Measurements from ENCODE around the gene PNLDC1.
"Not testable (repeated sequence)": the region's sequence is repeated elsewhere in the genome, so short reads cannot be mapped to it uniquely, and the experiment has no call there.

PNLDC1 gene

GRCh38 chr6:159808647-159809046 lies 8.6 kb downstream of the PNLDC1 start:
- H3K4me3 ChIP-seq (ENCODE audit: control insufficient read depth, low read depth, low read length): no peak overlapping the region
- no peak for DNase-seq (ENCODE audit: low read depth)
- TF ChIP-seq, protein P1, sequence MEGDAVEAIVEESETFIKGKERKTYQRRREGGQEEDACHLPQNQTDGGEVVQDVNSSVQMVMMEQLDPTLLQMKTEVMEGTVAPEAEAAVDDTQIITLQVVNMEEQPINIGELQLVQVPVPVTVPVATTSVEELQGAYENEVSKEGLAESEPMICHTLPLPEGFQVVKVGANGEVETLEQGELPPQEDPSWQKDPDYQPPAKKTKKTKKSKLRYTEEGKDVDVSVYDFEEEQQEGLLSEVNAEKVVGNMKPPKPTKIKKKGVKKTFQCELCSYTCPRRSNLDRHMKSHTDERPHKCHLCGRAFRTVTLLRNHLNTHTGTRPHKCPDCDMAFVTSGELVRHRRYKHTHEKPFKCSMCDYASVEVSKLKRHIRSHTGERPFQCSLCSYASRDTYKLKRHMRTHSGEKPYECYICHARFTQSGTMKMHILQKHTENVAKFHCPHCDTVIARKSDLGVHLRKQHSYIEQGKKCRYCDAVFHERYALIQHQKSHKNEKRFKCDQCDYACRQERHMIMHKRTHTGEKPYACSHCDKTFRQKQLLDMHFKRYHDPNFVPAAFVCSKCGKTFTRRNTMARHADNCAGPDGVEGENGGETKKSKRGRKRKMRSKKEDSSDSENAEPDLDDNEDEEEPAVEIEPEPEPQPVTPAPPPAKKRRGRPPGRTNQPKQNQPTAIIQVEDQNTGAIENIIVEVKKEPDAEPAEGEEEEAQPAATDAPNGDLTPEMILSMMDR (conservative IDR thresholded peaks at IDR 0.05; ENCODE audit: control insufficient read depth, insufficient read depth, low read depth, low read length): no peak

GRCh38 chr6:159809149-159809548 lies 9.1 kb downstream of the PNLDC1 start:
- no peak overlapping the region for H3K4me3 ChIP-seq (ENCODE audit: control insufficient read depth, low read depth, low read length)
- TF ChIP-seq, protein P1 (conservative IDR thresholded peaks at IDR 0.05; ENCODE audit: control insufficient read depth, insufficient read depth, low read depth, low read length): no peak
- DNase-seq (ENCODE audit: low read depth): no peak

DNA sequence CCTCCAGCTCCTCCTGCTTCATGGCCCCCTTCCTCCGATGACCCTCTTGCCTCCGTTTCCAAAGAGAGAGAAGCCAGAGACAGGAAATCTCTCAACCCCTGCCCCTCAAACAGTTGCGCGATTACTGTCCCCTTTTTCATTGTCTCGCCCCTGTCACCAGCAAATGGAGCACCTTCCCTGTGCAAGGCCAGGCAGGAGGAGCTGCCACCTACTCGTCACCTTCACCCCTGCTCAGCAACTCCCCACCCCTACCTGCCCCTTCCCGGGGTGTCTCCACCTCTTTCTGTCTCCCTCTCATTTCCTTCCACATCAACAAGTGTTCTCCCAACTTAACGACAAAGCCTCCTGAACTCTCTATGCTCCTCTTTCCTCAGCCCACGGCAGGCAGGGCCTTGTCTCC lies 13.7 kb downstream of the PNLDC1 start:
- no peak for DNase-seq (ENCODE audit: low read depth)
- TF ChIP-seq, protein P1 (conservative IDR thresholded peaks at IDR 0.05; ENCODE audit: control insufficient read depth, insufficient read depth, low read depth, low read length): no peak
- no peak overlapping the region for H3K4me3 ChIP-seq (ENCODE audit: control insufficient read depth, low read depth, low read length)

- TF ChIP-seq, protein P1 (conservative IDR thresholded peaks at IDR 0.05; ENCODE audit: control insufficient read depth, insufficient read depth, low read depth, low read length): no peak
These were observed 15.3 kb downstream of the PNLDC1 start for GRCh38 chr6:159815410-159815809.

GRCh38 chr6:159816775-159817174 lies 16.7 kb downstream of the PNLDC1 start:
- not testable (repeated sequence) for H3K4me3 ChIP-seq (ENCODE audit: control insufficient read depth, low read depth, low read length); DNase-seq (ENCODE audit: low read depth)

More at GRCh38 chr6:159815410-159815809, 15.3 kb downstream of the PNLDC1 start:
- DNase-seq (ENCODE audit: low read depth): no peak
- H3K4me3 ChIP-seq (ENCODE audit: control insufficient read depth, low read depth, low read length): no peak overlapping the region

GRCh38 chr6:159817951-159818739 lies 18.1 kb downstream of the PNLDC1 start:
- TF ChIP-seq, protein P1 (conservative IDR thresholded peaks at IDR 0.05; ENCODE audit: control insufficient read depth, insufficient read depth, low read depth, low read length): no peak
- no peak overlapping the region for H3K4me3 ChIP-seq (ENCODE audit: control insufficient read depth, low read depth, low read length)
- DNase-seq (ENCODE audit: low read depth): no peak

- no peak overlapping the region for H3K4me3 ChIP-seq (ENCODE audit: control insufficient read depth, low read depth, low read length)
- no peak for DNase-seq (ENCODE audit: low read depth)
- TF ChIP-seq, protein P1 (conservative IDR thresholded peaks at IDR 0.05; ENCODE audit: control insufficient read depth, insufficient read depth, low read depth, low read length): no peak
These were observed 19.0 kb downstream of the PNLDC1 start for GRCh38 chr6:159819098-159819497.
